Effector CD4-positive, alpha-beta T cell (primary cell): ENCODE results near the gene MAN2B1.
"Not testable (repeated sequence)": the region's sequence is repeated elsewhere in the genome, so short reads cannot be mapped to it uniquely, and the experiment has no call there.

Experiments used
- DNase-seq: peaks from one replicate; pipeline ENCODE4 v3.0.0-alpha.2; 2020
- total RNA-seq: gene quantifications from one replicate; lab custom pipeline; 2026; lab: John Stamatoyannopoulos, UW

MAN2B1 gene
- total RNA-seq, result 57.6 reads per million, percentile 71 among the genes with 10 or more reads in this experiment

- DNase-seq, result peak; percentile 72
Observed at GRCh38 chr19:12666265-12667048, at the start of gene MAN2B1, which contains the start of gene WDR83. Gene MAN2B1, minus strand, starts transcription at chr19:12666742. Its CDS starts 41 bp downstream, at chr19:12666701. Gene WDR83, plus strand, starts transcription at chr19:12666807. Its CDS starts 2,984 bp downstream, at chr19:12669791.

- no peak for DNase-seq
Observed at GRCh38 chr19:12715929-12716328, 49.4 kb upstream of the MAN2B1 start.

- no peak for DNase-seq
Observed at GRCh38 chr19:12715102-12715501, 48.6 kb upstream of the MAN2B1 start.

- DNase-seq, result not testable (repeated sequence)
Observed at GRCh38 chr19:12713304-12713703, 46.8 kb upstream of the MAN2B1 start.

- DNase-seq, result not testable (repeated sequence)
Observed at GRCh38 chr19:12712077-12712476, 45.5 kb upstream of the MAN2B1 start.

GRCh38 chr19:12711187-12711586 lies 44.6 kb upstream of the MAN2B1 start:
- DNase-seq, result no peak

- no peak for DNase-seq
Observed at GRCh38 chr19:12708641-12709040, 42.1 kb upstream of the MAN2B1 start.

GRCh38 chr19:12706332-12706718 lies 39.8 kb upstream of the MAN2B1 start:
- DNase-seq, result no peak

- DNase-seq, result no peak
Observed at GRCh38 chr19:12705654-12706331, 39.3 kb upstream of the MAN2B1 start.

GRCh38 chr19:12705169-12705568 lies 38.6 kb upstream of the MAN2B1 start:
- no peak for DNase-seq

GRCh38 chr19:12703046-12703445 lies 36.5 kb upstream of the MAN2B1 start:
- DNase-seq, result no peak

- no peak for DNase-seq
Observed at GRCh38 chr19:12701596-12702282, 35.2 kb upstream of the MAN2B1 start.

- DNase-seq, result no peak
Observed at GRCh38 chr19:12698138-12698537, 31.6 kb upstream of the MAN2B1 start.

GRCh38 chr19:12697425-12697824 lies 30.9 kb upstream of the MAN2B1 start:
- not testable (repeated sequence) for DNase-seq

GRCh38 chr19:12696366-12697335 lies 30.1 kb upstream of the MAN2B1 start, which contains the start of gene FBXW9:
Gene FBXW9, minus strand, starts transcription at chr19:12696631. Its CDS starts 50 bp downstream, at chr19:12696581.
- peak; percentile 98 for DNase-seq

GRCh38 chr19:12695997-12696365 lies 29.4 kb upstream of the MAN2B1 start:
- no peak for DNase-seq

GRCh38 chr19:12695514-12695913 lies 29.0 kb upstream of the MAN2B1 start:
- no peak for DNase-seq

- DNase-seq, result no peak
Observed at GRCh38 chr19:12695096-12695495, 28.6 kb upstream of the MAN2B1 start.

GRCh38 chr19:12694641-12695040 lies 28.1 kb upstream of the MAN2B1 start:
- DNase-seq, result no peak

- no peak for DNase-seq
Observed at GRCh38 chr19:12692960-12693359, 26.4 kb upstream of the MAN2B1 start.

- no peak for DNase-seq
Observed at GRCh38 chr19:12689581-12690216, 23.2 kb upstream of the MAN2B1 start.

GRCh38 chr19:12689012-12689411 lies 22.5 kb upstream of the MAN2B1 start:
- no peak for DNase-seq
